ENCODE data around the gene AREL1. TPM values are rescaled to one million over a fixed set of nuclear protein-coding genes. Genes with fewer than 3 reads are reported as not detected.

The AREL1 gene
- total RNA-seq, 1 experiment from 2014 or later, result 45.9 TPM

- Histone ChIP-seq H3K4me2 (ENCODE audit: low read length) (no peak overlapping the region), H3K27ac (ENCODE audit: low read depth, low read length) (no peak overlapping the region), H3K4me3 (replicated peaks in 1 of 2; ENCODE audit: low read depth in 1 of 2, low read length in 2 of 2) (no peak overlapping the region), H3K4me1 (ENCODE audit: control insufficient read depth in 1 of 2, insufficient read depth in 2 of 2, low read length in 2 of 2) (no peaks in the 10 kb centered on the region), H4K20me1 (ENCODE audit: insufficient read depth) (no peaks in the 10 kb centered on the region), H3K9me3 (ENCODE audit: control insufficient read depth in 1 of 2, insufficient read depth in 1 of 2, low read depth in 1 of 2, low read length in 2 of 2) (no peaks in the 10 kb centered on the region), H3K9me2 (ENCODE audit: insufficient read depth) (no peaks in the 10 kb centered on the region), H3K9ac (ENCODE audit: low read length) (no peak overlapping the region), H2AFZ (ENCODE audit: low read depth, low read length, poor library complexity, severe bottlenecking) (no peak overlapping the region), H3K27me3 (ENCODE audit: insufficient read depth, low read length) (no peaks in the 10 kb centered on the region), H3K36me3 (ENCODE audit: control insufficient read depth in 1 of 2, insufficient read depth in 2 of 2, low read length in 2 of 2) (peaks cover 23 to 31% of the 10 kb centered on the region in 2 experiments), H3K79me2 (ENCODE audit: insufficient read depth, low read length) (no peaks in the 10 kb centered on the region)
- TF ChIP-seq SRF (IDR thresholded peaks at IDR 0.05; ENCODE audit: low read depth) (no peak), CBX3 (IDR thresholded peaks at IDR 0.05; ENCODE audit: low read depth) (no peak), SP1 (IDR thresholded peaks at IDR 0.05; ENCODE audit: low read depth) (no peak), ZBTB33 (IDR thresholded peaks at IDR 0.05; ENCODE audit: extremely low read depth, insufficient replicate concordance, low read length) (no peak), EGR1 (IDR thresholded peaks at IDR 0.05; ENCODE audit: low read depth) (no peak), MAX (IDR thresholded peaks at IDR 0.05) (no peak), ZFX (IDR thresholded peaks at IDR 0.05) (no peak), ELF1 (IDR thresholded peaks at IDR 0.05; ENCODE audit: borderline replicate concordance, low read depth) (no peak), FOSL1 (IDR thresholded peaks at IDR 0.05; ENCODE audit: low read depth) (no peak), ATF3 (IDR thresholded peaks at IDR 0.05) (no peak), CTCF (IDR thresholded peaks at IDR 0.05 in 2 of 3, conservative IDR thresholded peaks at IDR 0.05 in 1 of 3; ENCODE audit: borderline replicate concordance in 1 of 3, insufficient read depth in 1 of 3, low read depth in 2 of 3, low read length in 2 of 3) (no peak), YY1 (IDR thresholded peaks at IDR 0.05; ENCODE audit: extremely low read depth, insufficient replicate concordance, low read depth, low read length) (no peak), REST (IDR thresholded peaks at IDR 0.05; ENCODE audit: low read depth) (no peak), EZH2 (IDR thresholded peaks at IDR 0.05) (no peak), POLR2A (IDR thresholded peaks at IDR 0.05; ENCODE audit: borderline replicate concordance, extremely low read depth, insufficient read depth, insufficient read length) (no peak), RAD21 (IDR thresholded peaks at IDR 0.05; ENCODE audit: low read depth) (no peak)
- BruUV-seq (replicated peaks), result no TSS peak
- CTCF ChIA-PET, result no interaction called here
- DNase-seq (ENCODE audit: low read depth, low spot score), result no peak
- RAD21 ChIA-PET (ENCODE audit: low non-redundant PET in 1 of 2, low total read pairs in 2 of 2, uncharacterized antibody in 2 of 2, unreplicated experiment in 2 of 2), result no interaction called here
- POLR2A ChIA-PET, result no interaction called here
- intact Hi-C loops (cut with micrococcal nuclease), result no loop called here
- ATAC-seq, result no peak
Observed at GRCh38 chr14:74685056-74685455, 27.8 kb downstream of the AREL1 start.
